ENCODE data around the gene GLT1D1. TPM values are rescaled to one million over a fixed set of nuclear protein-coding genes. Genes with fewer than 3 reads are reported as not detected.

GLT1D1 gene
- total and polyA plus RNA-seq, 5 experiments from 2014 or later = not detected

GRCh38 chr12:128982933-128983332 is 129.7 kb downstream of the GLT1D1 start:
- peaks cover 3 to 33% (median 19%) of the 10 kb centered on the region in 5 donors for H3K27me3 Mint-ChIP-seq
- DNase-seq = no peak
- ATAC-seq = no peak
- POLR2A ChIA-PET = interaction anchor here (0.6 kb wide), 1 partner anchor 257 kb away, joined by 3 read pairs; no protein-coding TSS in a partner anchor
- no peak overlapping the region for H3K4me3 Mint-ChIP-seq
- H3K27ac Mint-ChIP-seq = no peak overlapping the region
- H3K36me3 Mint-ChIP-seq = no peaks in the 10 kb centered on the region
- no peaks in the 10 kb centered on the region for H3K4me1 Mint-ChIP-seq
- H3K9me3 Mint-ChIP-seq = peaks cover 0 to 3% (median 0%) of the 10 kb centered on the region in 9 donors

- no peak for ATAC-seq
- Mint-ChIP-seq H3K27me3 (peaks cover 3 to 29% (median 16%) of the 10 kb centered on the region in 5 donors), H3K4me3 (no peak overlapping the region), H3K36me3 (no peaks in the 10 kb centered on the region), H3K27ac (no peak overlapping the region), H3K4me1 (no peaks in the 10 kb centered on the region), H3K9me3 (peaks cover 0 to 3% (median 0%) of the 10 kb centered on the region in 9 donors)
- DNase-seq = no peak
- POLR2A ChIA-PET = interaction anchor here (0.6 kb wide), 1 partner anchor 258 kb away, joined by 3 read pairs; no protein-coding TSS in a partner anchor
Measured at GRCh38 chr12:128983371-128983770, 130.1 kb downstream of the GLT1D1 start.

GRCh38 chr12:128986957-128987356 is 133.7 kb downstream of the GLT1D1 start:
- Mint-ChIP-seq H3K36me3 (no peaks in the 10 kb centered on the region), H3K27ac (no peak overlapping the region), H3K27me3 (peaks cover 0 to 5% (median 4%) of the 10 kb centered on the region in 5 donors), H3K4me1 (no peaks in the 10 kb centered on the region), H3K4me3 (no peak overlapping the region), H3K9me3 (peaks cover 0 to 4% (median 0%) of the 10 kb centered on the region in 9 donors)
- DNase-seq (no peak), ATAC-seq (no peak)
- POLR2A ChIA-PET = no interaction called here

GRCh38 chr12:128989287-128989686 is 136.0 kb downstream of the GLT1D1 start:
- Mint-ChIP-seq H3K27ac (no peak overlapping the region), H3K9me3 (peaks cover 0 to 8% (median 2%) of the 10 kb centered on the region in 9 donors), H3K4me1 (no peaks in the 10 kb centered on the region), H3K36me3 (no peaks in the 10 kb centered on the region), H3K27me3 (peaks cover 3 to 8% (median 5%) of the 10 kb centered on the region in 5 donors), H3K4me3 (no peak overlapping the region)
- ATAC-seq = no peak
- DNase-seq = no peak
- POLR2A ChIA-PET = no interaction called here

GRCh38 chr12:128991716-128992115 is 138.4 kb downstream of the GLT1D1 start:
- H3K27me3 Mint-ChIP-seq = peaks cover 4 to 16% (median 6%) of the 10 kb centered on the region in 5 donors
- H3K4me1 Mint-ChIP-seq = no peaks in the 10 kb centered on the region
- H3K27ac Mint-ChIP-seq = no peak overlapping the region
- H3K4me3 Mint-ChIP-seq = no peak overlapping the region
- no peak for ATAC-seq
- DNase-seq = no peak
- POLR2A ChIA-PET = no interaction called here
- H3K9me3 Mint-ChIP-seq = peaks cover 0 to 10% (median 3%) of the 10 kb centered on the region in 9 donors
- no peaks in the 10 kb centered on the region for H3K36me3 Mint-ChIP-seq

- Mint-ChIP-seq H3K27ac (no peak overlapping the region), H3K9me3 (peaks cover 0 to 10% (median 3%) of the 10 kb centered on the region in 9 donors), H3K36me3 (no peaks in the 10 kb centered on the region), H3K27me3 (peaks cover 4 to 16% (median 6%) of the 10 kb centered on the region in 5 donors), H3K4me3 (no peak overlapping the region), H3K4me1 (no peaks in the 10 kb centered on the region)
- DNase-seq (no peak), ATAC-seq (no peak)
- POLR2A ChIA-PET = no interaction called here
Measured at GRCh38 chr12:128992116-128992515, 138.8 kb downstream of the GLT1D1 start.

GRCh38 chr12:128992550-128992949 is 139.3 kb downstream of the GLT1D1 start:
- H3K36me3 Mint-ChIP-seq = no peaks in the 10 kb centered on the region
- peaks cover 0 to 11% (median 6%) of the 10 kb centered on the region in 9 donors for H3K9me3 Mint-ChIP-seq
- DNase-seq (no peak), ATAC-seq (no peak)
- no peaks in the 10 kb centered on the region for H3K4me1 Mint-ChIP-seq
- POLR2A ChIA-PET = no interaction called here
- H3K4me3 Mint-ChIP-seq = no peak overlapping the region
- peaks cover 4 to 16% (median 6%) of the 10 kb centered on the region in 5 donors for H3K27me3 Mint-ChIP-seq
- H3K27ac Mint-ChIP-seq = no peak overlapping the region

GRCh38 chr12:128994856-128995255 is 141.6 kb downstream of the GLT1D1 start:
- DNase-seq (no peak), ATAC-seq (no peak)
- H3K36me3 Mint-ChIP-seq = no peaks in the 10 kb centered on the region
- H3K4me1 Mint-ChIP-seq = no peaks in the 10 kb centered on the region
- H3K4me3 Mint-ChIP-seq = no peak overlapping the region
- H3K27ac Mint-ChIP-seq = no peak overlapping the region
- H3K9me3 Mint-ChIP-seq = peaks cover 0 to 19% (median 8%) of the 10 kb centered on the region in 9 donors
- H3K27me3 Mint-ChIP-seq = peaks cover 1 to 16% (median 6%) of the 10 kb centered on the region in 5 donors
- POLR2A ChIA-PET = no interaction called here

GRCh38 chr12:128995619-128996018 is 142.3 kb downstream of the GLT1D1 start:
- Mint-ChIP-seq H3K27me3 (peaks cover 1 to 16% (median 7%) of the 10 kb centered on the region in 5 donors), H3K4me3 (no peak overlapping the region), H3K27ac (no peak overlapping the region), H3K4me1 (no peaks in the 10 kb centered on the region), H3K36me3 (no peaks in the 10 kb centered on the region), H3K9me3 (peaks cover 0 to 19% (median 8%) of the 10 kb centered on the region in 9 donors)
- POLR2A ChIA-PET = no interaction called here
- DNase-seq = no peak
- no peak for ATAC-seq

- ATAC-seq (no peak), DNase-seq (no peak)
- no peaks in the 10 kb centered on the region for H3K4me1 Mint-ChIP-seq
- no peak overlapping the region for H3K4me3 Mint-ChIP-seq
- no peak overlapping the region for H3K27ac Mint-ChIP-seq
- H3K9me3 Mint-ChIP-seq = peaks cover 0 to 15% (median 7%) of the 10 kb centered on the region in 9 donors
- H3K36me3 Mint-ChIP-seq = no peaks in the 10 kb centered on the region
- H3K27me3 Mint-ChIP-seq = peaks cover 2 to 12% (median 3%) of the 10 kb centered on the region in 5 donors
- POLR2A ChIA-PET = no interaction called here
Measured at GRCh38 chr12:129001826-129002225, 148.5 kb downstream of the GLT1D1 start.

- H3K36me3 Mint-ChIP-seq = no peaks in the 10 kb centered on the region
- no peak for ATAC-seq
- peaks cover 0 to 15% (median 6%) of the 10 kb centered on the region in 9 donors for H3K9me3 Mint-ChIP-seq
- peaks cover 2 to 12% (median 3%) of the 10 kb centered on the region in 5 donors for H3K27me3 Mint-ChIP-seq
- no peaks in the 10 kb centered on the region for H3K4me1 Mint-ChIP-seq
- DNase-seq = no peak
- no peak overlapping the region for H3K27ac Mint-ChIP-seq
- POLR2A ChIA-PET = no interaction called here
- no peak overlapping the region for H3K4me3 Mint-ChIP-seq
Measured at GRCh38 chr12:129002427-129002826, 149.1 kb downstream of the GLT1D1 start.

GRCh38 chr12:129005416-129005815 is 152.1 kb downstream of the GLT1D1 start:
- H3K4me1 Mint-ChIP-seq = no peaks in the 10 kb centered on the region
- DNase-seq = no peak
- H3K4me3 Mint-ChIP-seq = no peak overlapping the region
- H3K27ac Mint-ChIP-seq = no peak overlapping the region
- peaks cover 0 to 25% (median 2%) of the 10 kb centered on the region in 5 donors for H3K27me3 Mint-ChIP-seq
- H3K36me3 Mint-ChIP-seq = no peaks in the 10 kb centered on the region
- no peak for ATAC-seq
- H3K9me3 Mint-ChIP-seq = peaks cover 0 to 28% (median 0%) of the 10 kb centered on the region in 9 donors
- POLR2A ChIA-PET = no interaction called here

- no peak for ATAC-seq
- POLR2A ChIA-PET = no interaction called here
- no peak for DNase-seq
- H3K27ac Mint-ChIP-seq = no peak overlapping the region
- H3K27me3 Mint-ChIP-seq = peaks cover 0 to 25% (median 2%) of the 10 kb centered on the region in 5 donors
- H3K4me1 Mint-ChIP-seq = no peaks in the 10 kb centered on the region
- no peak overlapping the region for H3K4me3 Mint-ChIP-seq
- H3K9me3 Mint-ChIP-seq = peaks cover 0 to 28% (median 0%) of the 10 kb centered on the region in 9 donors
- H3K36me3 Mint-ChIP-seq = no peaks in the 10 kb centered on the region
Measured at GRCh38 chr12:129005829-129006228, 152.6 kb downstream of the GLT1D1 start.
